Measurements from ENCODE around the gene C1orf198.
A peak's percentile ranks its signal among the peaks of the same experiment; 100 is the strongest.

Gene C1orf198, protein sequence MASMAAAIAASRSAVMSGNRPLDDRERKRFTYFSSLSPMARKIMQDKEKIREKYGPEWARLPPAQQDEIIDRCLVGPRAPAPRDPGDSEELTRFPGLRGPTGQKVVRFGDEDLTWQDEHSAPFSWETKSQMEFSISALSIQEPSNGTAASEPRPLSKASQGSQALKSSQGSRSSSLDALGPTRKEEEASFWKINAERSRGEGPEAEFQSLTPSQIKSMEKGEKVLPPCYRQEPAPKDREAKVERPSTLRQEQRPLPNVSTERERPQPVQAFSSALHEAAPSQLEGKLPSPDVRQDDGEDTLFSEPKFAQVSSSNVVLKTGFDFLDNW

DNA sequence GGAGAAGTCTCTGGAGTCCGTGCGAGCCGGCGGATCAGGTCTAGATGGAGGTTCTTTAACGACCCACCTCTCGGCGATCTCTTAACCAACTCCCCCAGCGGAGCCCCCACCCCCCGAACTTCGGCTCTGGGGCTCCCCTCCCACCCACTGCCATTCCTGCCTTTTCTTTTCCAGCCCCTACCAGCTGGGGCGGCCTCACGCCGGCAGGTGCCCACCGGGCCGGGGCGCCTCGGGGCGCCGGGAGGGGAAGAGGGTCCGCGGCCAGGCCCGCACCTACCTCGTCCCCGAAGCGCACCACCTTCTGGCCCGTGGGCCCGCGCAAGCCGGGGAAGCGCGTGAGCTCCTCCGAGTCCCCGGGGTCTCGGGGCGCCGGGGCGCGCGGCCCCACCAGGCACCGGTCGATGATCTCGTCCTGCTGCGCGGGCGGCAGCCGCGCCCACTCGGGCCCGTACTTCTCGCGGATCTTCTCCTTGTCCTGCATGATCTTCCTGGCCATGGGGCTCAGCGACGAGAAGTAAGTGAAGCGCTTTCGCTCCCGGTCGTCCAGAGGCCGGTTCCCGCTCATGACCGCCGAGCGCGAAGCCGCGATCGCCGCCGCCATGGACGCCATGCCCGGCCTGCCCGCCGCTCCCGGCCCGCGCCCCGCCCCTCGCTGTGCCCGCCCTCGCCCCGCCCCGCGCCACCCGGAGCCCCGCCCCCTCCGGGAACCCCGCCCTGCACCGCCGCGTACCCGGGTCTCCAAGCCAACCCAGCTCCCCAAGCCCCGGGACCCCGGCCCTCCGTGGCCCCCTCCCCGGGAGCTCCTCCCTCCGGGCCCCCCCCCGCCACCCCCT is at the start of gene C1orf198:
C1orf198 (minus strand) TSS at position 619 of the 833 bp plus-strand sequence; CDS start at position 610, 9 bp downstream.
- TF ChIP-seq, protein P1, sequence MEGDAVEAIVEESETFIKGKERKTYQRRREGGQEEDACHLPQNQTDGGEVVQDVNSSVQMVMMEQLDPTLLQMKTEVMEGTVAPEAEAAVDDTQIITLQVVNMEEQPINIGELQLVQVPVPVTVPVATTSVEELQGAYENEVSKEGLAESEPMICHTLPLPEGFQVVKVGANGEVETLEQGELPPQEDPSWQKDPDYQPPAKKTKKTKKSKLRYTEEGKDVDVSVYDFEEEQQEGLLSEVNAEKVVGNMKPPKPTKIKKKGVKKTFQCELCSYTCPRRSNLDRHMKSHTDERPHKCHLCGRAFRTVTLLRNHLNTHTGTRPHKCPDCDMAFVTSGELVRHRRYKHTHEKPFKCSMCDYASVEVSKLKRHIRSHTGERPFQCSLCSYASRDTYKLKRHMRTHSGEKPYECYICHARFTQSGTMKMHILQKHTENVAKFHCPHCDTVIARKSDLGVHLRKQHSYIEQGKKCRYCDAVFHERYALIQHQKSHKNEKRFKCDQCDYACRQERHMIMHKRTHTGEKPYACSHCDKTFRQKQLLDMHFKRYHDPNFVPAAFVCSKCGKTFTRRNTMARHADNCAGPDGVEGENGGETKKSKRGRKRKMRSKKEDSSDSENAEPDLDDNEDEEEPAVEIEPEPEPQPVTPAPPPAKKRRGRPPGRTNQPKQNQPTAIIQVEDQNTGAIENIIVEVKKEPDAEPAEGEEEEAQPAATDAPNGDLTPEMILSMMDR (conservative IDR thresholded peaks at IDR 0.05): no peak
- peak; percentile 53; the same call in 1 of the 2 replicates for TF ChIP-seq ZFX (IDR thresholded peaks at IDR 0.05)
- peak within 1 kb of the TSS; percentile 75 for H3K27ac ChIP-seq

DNA sequence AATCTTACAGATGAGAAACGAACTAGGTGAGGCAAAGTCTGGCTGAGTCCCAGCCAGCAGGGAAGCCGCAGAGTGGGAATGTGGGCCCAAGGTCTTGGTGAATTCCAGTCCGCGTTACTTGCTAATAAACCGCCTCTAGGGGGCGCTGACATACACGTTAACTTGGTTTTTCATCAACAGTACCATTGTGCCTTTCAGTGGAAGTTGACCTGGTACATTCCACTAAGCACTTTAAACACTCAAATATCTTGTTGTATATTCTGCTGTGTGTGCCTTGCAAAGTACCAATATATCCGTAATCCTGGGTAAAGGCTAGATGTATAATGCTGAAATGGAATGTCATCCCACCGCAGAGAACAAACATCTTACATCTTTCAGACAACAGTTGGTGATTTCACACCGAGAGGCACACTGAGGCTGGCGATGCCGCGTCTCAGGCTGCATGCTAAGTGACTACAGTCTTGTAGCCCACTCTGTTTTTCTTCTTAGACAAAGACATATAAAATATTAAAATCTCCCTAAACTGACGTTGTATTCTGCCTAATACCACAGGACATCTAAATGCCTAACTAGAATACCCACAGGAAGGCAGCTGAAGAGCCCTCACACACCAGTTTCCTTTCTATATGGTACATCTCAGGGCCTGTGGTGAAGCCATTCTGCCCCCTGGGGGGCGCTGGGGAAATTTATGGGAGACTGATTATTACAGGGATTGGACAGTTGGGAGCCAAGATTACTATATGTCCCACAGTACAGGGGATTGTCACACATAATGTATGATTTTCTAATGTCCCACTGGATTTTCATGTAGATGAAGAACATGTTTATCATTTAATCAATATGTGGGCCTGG is 49.2 kb upstream of the C1orf198 start:
- no peak overlapping the region for H3K27ac ChIP-seq
- TF ChIP-seq, protein P1 (conservative IDR thresholded peaks at IDR 0.05): peak; percentile 87
- TF ChIP-seq ZFX (IDR thresholded peaks at IDR 0.05): no peak

DNA sequence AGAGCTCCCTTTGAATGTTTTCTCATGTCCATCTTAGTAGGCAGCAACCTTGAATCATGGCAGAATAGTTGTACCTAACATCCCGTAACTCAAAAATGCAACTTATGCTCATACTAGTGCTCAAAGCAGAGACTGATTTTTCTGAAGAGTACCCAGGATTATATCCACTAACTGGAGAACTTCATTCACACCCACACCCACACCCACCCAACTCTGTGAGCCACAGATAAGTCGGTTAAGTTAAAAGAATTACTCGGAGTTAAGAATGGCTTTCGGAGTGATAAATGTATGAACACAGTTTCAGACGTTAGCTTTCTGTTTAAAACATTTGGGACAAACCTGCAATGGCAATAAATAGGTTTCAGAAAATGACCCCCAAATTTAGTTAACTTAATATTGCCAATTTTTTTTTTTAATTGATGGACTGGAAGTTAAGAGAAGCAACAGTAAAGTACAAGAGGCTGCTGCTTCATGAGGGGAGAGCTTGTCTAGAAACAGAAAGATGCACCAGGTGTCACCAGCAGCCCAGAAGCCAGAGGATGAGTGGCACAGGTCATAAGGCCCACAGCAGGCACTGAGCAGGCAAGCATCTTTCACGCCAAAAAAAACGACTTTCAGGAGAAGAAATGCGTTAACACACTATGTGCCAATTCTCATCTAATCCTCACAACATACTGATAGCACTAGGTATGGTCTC is 48.4 kb upstream of the C1orf198 start:
- TF ChIP-seq ZFX (IDR thresholded peaks at IDR 0.05): no peak
- TF ChIP-seq, protein P1 (conservative IDR thresholded peaks at IDR 0.05): no peak
- no peak overlapping the region for H3K27ac ChIP-seq

DNA sequence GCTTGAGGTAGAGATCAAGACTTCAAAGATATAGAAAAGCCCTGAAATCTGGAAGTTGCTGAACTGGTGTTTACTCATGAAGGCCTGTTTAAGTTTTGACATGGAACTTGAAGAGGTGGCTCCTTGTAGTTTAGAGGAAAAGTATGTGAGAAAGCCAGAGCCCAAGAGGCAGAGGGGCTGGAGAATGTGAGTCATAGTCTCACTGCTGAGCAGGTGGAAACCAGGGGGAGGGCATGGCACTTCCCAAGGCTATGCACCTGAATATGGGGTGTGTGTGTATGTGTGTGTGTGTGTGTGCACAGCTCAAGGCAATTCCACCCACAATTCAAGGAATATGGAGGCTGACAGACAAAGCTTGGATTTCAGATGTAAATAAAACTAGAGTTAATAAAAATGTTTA is 46.8 kb upstream of the C1orf198 start:
- no peak overlapping the region for H3K27ac ChIP-seq
- TF ChIP-seq ZFX (IDR thresholded peaks at IDR 0.05): no peak
- TF ChIP-seq, protein P1 (conservative IDR thresholded peaks at IDR 0.05): no peak

DNA sequence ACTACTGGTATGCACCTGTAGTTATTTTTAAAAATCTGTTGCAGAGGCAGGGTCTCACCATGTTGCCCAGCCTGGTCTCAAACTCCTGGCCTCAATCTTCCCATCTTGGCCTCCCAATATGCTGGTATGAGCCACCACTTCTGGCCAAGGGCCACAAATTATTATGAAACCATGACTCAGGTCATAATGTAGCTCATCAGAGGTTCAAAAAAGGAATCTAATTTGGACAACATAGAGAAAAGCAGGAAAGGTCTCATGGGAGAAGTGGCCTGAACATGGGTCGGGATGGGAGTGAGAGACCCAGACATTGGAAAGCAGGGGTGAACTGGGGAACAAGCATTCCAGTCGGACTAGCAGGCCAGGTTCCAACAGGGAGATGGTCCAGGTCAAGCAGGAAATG is 45.2 kb upstream of the C1orf198 start:
- H3K27ac ChIP-seq: no peak overlapping the region

DNA sequence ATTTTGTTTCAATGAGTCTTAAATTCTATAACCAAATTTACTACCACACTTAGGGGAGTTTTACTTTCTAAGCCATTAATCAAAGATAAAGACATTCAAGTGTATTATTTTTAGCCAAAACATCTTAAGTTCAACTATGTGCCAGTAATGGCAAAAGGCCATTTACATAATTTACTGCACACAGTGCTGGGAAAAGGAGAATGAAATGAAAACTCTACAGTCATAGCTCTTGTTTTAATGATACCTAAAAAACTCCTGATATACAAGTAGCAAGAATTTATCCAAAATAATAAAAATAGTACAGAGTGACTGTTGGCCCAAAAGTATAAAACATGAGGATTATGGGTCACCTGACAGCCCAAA is 42.4 kb upstream of the C1orf198 start:
- TF ChIP-seq, protein P1 (conservative IDR thresholded peaks at IDR 0.05): no peak
- no peak for TF ChIP-seq ZFX (IDR thresholded peaks at IDR 0.05)
- H3K27ac ChIP-seq: no peak overlapping the region

More for the DNA sequence above, 45.2 kb upstream of the C1orf198 start:
- no peak for TF ChIP-seq ZFX (IDR thresholded peaks at IDR 0.05)
- TF ChIP-seq, protein P1 (conservative IDR thresholded peaks at IDR 0.05): no peak

Data from C4-2B (cell line).